ENCODE data around the gene TM9SF3. TPM values are rescaled to one million over a fixed set of nuclear protein-coding genes. Genes with fewer than 3 reads are reported as not detected.

TM9SF3 gene
- total and polyA plus RNA-seq, 2 of the 4 experiments (the other 2 are of a cell fraction), result 33.7 to 61.8 TPM

DNA sequence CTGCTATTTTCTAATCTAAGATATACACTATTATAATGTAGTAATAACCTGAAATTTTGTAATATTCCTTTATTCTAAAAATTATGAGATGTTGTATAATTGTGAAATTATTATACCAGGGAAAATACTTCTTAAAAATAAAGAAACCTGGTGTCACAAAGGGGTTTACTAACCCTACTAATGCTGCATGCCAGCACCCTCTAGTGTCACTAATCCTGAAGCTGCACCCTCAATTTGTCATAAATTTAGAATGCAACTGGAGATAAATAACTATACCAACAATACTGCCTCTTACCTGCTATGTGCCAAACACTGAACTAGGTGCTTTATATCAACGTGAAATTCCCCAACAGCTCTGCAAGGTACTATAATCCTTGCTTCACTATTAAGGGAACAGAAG is 30.8 kb downstream of the TM9SF3 start:
- Histone ChIP-seq H3K23ac (ENCODE audit: low read depth, low read length) (no peak overlapping the region), H3K27me3 (ENCODE audit: control insufficient read depth, insufficient read depth, low read length) (no peaks in the 10 kb centered on the region), H2AFZ (replicated peaks; ENCODE audit: low read length, poor library complexity) (no peak overlapping the region), H4K5ac (ENCODE audit: low read depth, low read length) (no peak overlapping the region), H2AK5ac (ENCODE audit: low read depth, low read length) (no peak overlapping the region), H2BK15ac (ENCODE audit: low read depth, low read length) (no peak overlapping the region), H3K36me3 (ENCODE audit: control insufficient read depth, insufficient read depth, low read length) (peaks cover 20% of the 10 kb centered on the region), H3K79me1 (ENCODE audit: low read depth in 1 of 2, low read length in 2 of 2) (peaks cover 48 to 61% of the 10 kb centered on the region in 2 experiments), H2AK9ac (replicated peaks; ENCODE audit: low read depth, low read length, poor library complexity) (no peak overlapping the region), H4K20me1 (ENCODE audit: insufficient read depth, low read length) (peaks cover 18% of the 10 kb centered on the region; the same call in 1 of the 2 replicates), H3K4ac (ENCODE audit: low read depth, low read length) (no peak overlapping the region), H3K56ac (ENCODE audit: extremely low read depth, insufficient read depth, low read length) (no peak overlapping the region), H3K9me1 (ENCODE audit: insufficient read depth, low read length) (no peaks in the 10 kb centered on the region; the same call in 1 of the 2 replicates), H2BK20ac (ENCODE audit: low read depth, low read length) (no peak overlapping the region), H3K9me3 (ENCODE audit: control insufficient read depth, insufficient read depth, low read length) (no peaks in the 10 kb centered on the region), H3K4me2 (ENCODE audit: low read depth, low read length) (no peak overlapping the region), H4K91ac (ENCODE audit: insufficient read depth, low read depth, low read length) (no peak overlapping the region), H4K8ac (ENCODE audit: low read depth in 2 of 2, low read length in 2 of 2) (no peak overlapping the region), H3K18ac (ENCODE audit: low read depth, low read length) (no peak overlapping the region), H3K27ac (ENCODE audit: insufficient read depth, low read length) (no peak overlapping the region), H3K14ac (replicated peaks; ENCODE audit: low read depth, low read length) (no peak overlapping the region), H3K4me1 (ENCODE audit: control insufficient read depth, insufficient read depth, low read length) (no peaks in the 10 kb centered on the region; the same call in 1 of the 2 replicates), H3K9ac (ENCODE audit: low read depth, low read length) (no peak overlapping the region), H2BK120ac (ENCODE audit: low read depth, low read length) (no peak overlapping the region), H3K4me3 (ENCODE audit: insufficient read depth, low read depth, low read length) (no peak overlapping the region), H2BK5ac (ENCODE audit: low read depth, low read length, poor library complexity, severe bottlenecking) (no peak overlapping the region)
- BruUV-seq (replicated peaks), result no TSS peak
- dilution Hi-C loops (cut with HindIII; ENCODE audit: low sequenced_read_pairs, unreplicated experiment) (no loop called here), intact Hi-C loops (cut with micrococcal nuclease) (no loop called here), in situ Hi-C loops (cut with MboI; ENCODE audit: low sequenced_read_pairs) (no loop called here)
- no CpG with 5 or more reads among the region's 1 CpG for WGBS, 2 experiments (ENCODE audit: extremely low coverage in 2 of 2, insufficient read length in 1 of 2)
- ChIA-PET CTCF (no interaction called here), POLR2A (ENCODE audit: unreplicated experiment) (no interaction called here)
- ATAC-seq (ENCODE audit: low read depth), result no peak
- TF ChIP-seq SMC3 (IDR thresholded peaks at IDR 0.05; ENCODE audit: low read depth, low read length), result no peak
- no peak for TF ChIP-seq MXI1 (IDR thresholded peaks at IDR 0.05; ENCODE audit: borderline replicate concordance, low read depth, low read length)
- TF ChIP-seq, protein P1, sequence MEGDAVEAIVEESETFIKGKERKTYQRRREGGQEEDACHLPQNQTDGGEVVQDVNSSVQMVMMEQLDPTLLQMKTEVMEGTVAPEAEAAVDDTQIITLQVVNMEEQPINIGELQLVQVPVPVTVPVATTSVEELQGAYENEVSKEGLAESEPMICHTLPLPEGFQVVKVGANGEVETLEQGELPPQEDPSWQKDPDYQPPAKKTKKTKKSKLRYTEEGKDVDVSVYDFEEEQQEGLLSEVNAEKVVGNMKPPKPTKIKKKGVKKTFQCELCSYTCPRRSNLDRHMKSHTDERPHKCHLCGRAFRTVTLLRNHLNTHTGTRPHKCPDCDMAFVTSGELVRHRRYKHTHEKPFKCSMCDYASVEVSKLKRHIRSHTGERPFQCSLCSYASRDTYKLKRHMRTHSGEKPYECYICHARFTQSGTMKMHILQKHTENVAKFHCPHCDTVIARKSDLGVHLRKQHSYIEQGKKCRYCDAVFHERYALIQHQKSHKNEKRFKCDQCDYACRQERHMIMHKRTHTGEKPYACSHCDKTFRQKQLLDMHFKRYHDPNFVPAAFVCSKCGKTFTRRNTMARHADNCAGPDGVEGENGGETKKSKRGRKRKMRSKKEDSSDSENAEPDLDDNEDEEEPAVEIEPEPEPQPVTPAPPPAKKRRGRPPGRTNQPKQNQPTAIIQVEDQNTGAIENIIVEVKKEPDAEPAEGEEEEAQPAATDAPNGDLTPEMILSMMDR (conservative IDR thresholded peaks at IDR 0.05; ENCODE audit: low read depth, low read length), result peak; percentile 33
- no peak for TF ChIP-seq MAFK (IDR thresholded peaks at IDR 0.05; ENCODE audit: low read depth, low read length)
- TF ChIP-seq RCOR1 (IDR thresholded peaks at IDR 0.05; ENCODE audit: insufficient replicate concordance, low read length), result no peak
- TF ChIP-seq, protein P2, sequence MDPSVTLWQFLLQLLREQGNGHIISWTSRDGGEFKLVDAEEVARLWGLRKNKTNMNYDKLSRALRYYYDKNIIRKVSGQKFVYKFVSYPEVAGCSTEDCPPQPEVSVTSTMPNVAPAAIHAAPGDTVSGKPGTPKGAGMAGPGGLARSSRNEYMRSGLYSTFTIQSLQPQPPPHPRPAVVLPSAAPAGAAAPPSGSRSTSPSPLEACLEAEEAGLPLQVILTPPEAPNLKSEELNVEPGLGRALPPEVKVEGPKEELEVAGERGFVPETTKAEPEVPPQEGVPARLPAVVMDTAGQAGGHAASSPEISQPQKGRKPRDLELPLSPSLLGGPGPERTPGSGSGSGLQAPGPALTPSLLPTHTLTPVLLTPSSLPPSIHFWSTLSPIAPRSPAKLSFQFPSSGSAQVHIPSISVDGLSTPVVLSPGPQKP (IDR thresholded peaks at IDR 0.05; ENCODE audit: borderline replicate concordance, low read depth, low read length), result no peak
- TF ChIP-seq RAD21 (IDR thresholded peaks at IDR 0.05; ENCODE audit: low read length), result 0 out of 2 replicates have a peak, but pooled peaks have one; percentile 17
- TF ChIP-seq, protein P3, sequence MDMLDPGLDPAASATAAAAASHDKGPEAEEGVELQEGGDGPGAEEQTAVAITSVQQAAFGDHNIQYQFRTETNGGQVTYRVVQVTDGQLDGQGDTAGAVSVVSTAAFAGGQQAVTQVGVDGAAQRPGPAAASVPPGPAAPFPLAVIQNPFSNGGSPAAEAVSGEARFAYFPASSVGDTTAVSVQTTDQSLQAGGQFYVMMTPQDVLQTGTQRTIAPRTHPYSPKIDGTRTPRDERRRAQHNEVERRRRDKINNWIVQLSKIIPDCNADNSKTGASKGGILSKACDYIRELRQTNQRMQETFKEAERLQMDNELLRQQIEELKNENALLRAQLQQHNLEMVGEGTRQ (IDR thresholded peaks at IDR 0.05; ENCODE audit: low read depth, low read length), result no peak
- no peak for TF ChIP-seq NFE2L2 (IDR thresholded peaks at IDR 0.05; ENCODE audit: low read depth, low read length)
- TF ChIP-seq CEBPB (IDR thresholded peaks at IDR 0.05; ENCODE audit: low read depth, low read length), result no peak
- TF ChIP-seq BHLHE40 (IDR thresholded peaks at IDR 0.05; ENCODE audit: low read depth, low read length), result no peak
- TF ChIP-seq POLR2A (IDR thresholded peaks at IDR 0.05; ENCODE audit: low read depth, low read length), result no peak
- no peak for DNase-seq
